K562 (cell line): ENCODE measurements around the gene AIF1. TPM values are rescaled to one million over a fixed set of nuclear protein-coding genes. Genes with fewer than 3 reads are reported as not detected.

Experiments
- FOXM1 ChIP-seq, 2 experiments: fragments of 450-650 bp in 1 of 2; sonication (generic) in 1 of 2; formaldehyde crosslinking in 1 of 2; IDR thresholded peaks; 2 replicates each; pipeline versions ENCODE4 v1.6.1 to v1.9.0; 2017 to 2022; ENCODE audit warnings: low read depth in 2 of 2, mild to moderate bottlenecking in 2 of 2, missing genetic modification reagents in 1 of 2, moderate library complexity in 1 of 2
- HCFC1 ChIP-seq: IDR thresholded peaks from 2 replicates; pipeline ENCODE4 v1.6.1; 2012; ENCODE audit warnings: low read depth, low read length, improper control_type of control experiment
- L3MBTL2 ChIP-seq: fragments of 450-650 bp; IDR thresholded peaks from 2 replicates; pipeline ENCODE4 v1.6.1; 2016; ENCODE audit warnings: mild to moderate bottlenecking, moderate library complexity
- MAFG ChIP-seq: fragments of 450-650 bp; conservative IDR thresholded peaks from 2 replicates; pipeline ENCODE4 v1.6.1; 2016; ENCODE audit warnings: missing genetic modification characterization, missing compliant biosample characterization
- MAFK ChIP-seq: IDR thresholded peaks from 2 replicates; pipeline ENCODE4 v1.6.1; 2011; ENCODE audit warnings: low read length, improper control_type of control experiment
- RAD51 ChIP-seq: fragments of 450-650 bp; IDR thresholded peaks from 2 replicates; pipeline ENCODE4 v1.7.1; 2016; ENCODE audit warnings: low read depth, mild to moderate bottlenecking, borderline replicate concordance
- RCOR1 ChIP-seq, 2 experiments: IDR thresholded peaks; 2 replicates each; pipeline ENCODE4 v1.6.1; 2012; ENCODE audit warnings: low read depth in 2 of 2, low read length in 2 of 2, borderline replicate concordance in 1 of 2, improper control_type of control experiment in 1 of 2
- SRSF1 ChIP-seq: fragments of 200-400 bp; formaldehyde crosslinking; IDR thresholded peaks from 2 replicates; pipeline ENCODE4 v1.6.1; 2017; ENCODE audit warnings: mild to moderate bottlenecking, low read depth, low read length, moderate library complexity
- U2AF1 ChIP-seq: fragments of 200-400 bp; formaldehyde crosslinking; optimal IDR thresholded peaks from 2 replicates; pipeline ENCODE3; 2017; ENCODE audit warnings: mild to moderate bottlenecking, low read depth, low read length, moderate library complexity
- ZFP36 ChIP-seq: fragments of 150-350 bp; IDR thresholded peaks from 2 replicates; pipeline ENCODE4 v1.6.1; 2018; ENCODE audit warnings: low read length, low read depth; ENCODE audit not compliant: partially characterized antibody
- ZNF232 ChIP-seq: sonication (generic); formaldehyde crosslinking; IDR thresholded peaks from 2 replicates; pipeline ENCODE4 v1.8.0; 2022; ENCODE audit warnings: mild to moderate bottlenecking, missing genetic modification reagents
- ZNF785 ChIP-seq: fragments of 250-450 bp; sonication (Bioruptor Pico); IDR thresholded peaks from 2 replicates; pipeline ENCODE4 v1.4.0; 2020; ENCODE audit warnings: mild to moderate bottlenecking
- polyA plus RNA-seq, 8 experiments: library from polyadenylated mRNA; depleted of rRNA in 4 of 8; stranded (reverse) in 5 of 8; unstranded in 3 of 8; fragments of >200 nt; fragmentation: Nextera tagmentation in 2 of 8; fragmentation: Illumina TruSeq in 1 of 8; extraction: Ambion mirVana in 2 of 8; extraction: Trizol in 1 of 8; gene quantifications; 2 replicates each; pipeline versions ENCODE4 v1.2.1 to v1.2.3, GENCODE V29; 2011 to 2014; ENCODE audit warnings: inconsistent platforms in 1 of 8, missing spikeins in 1 of 8
- total RNA-seq, 7 experiments: library from RNA; depleted of rRNA in 6 of 7; stranded (reverse); fragments of >200 nt in 6 of 7; fragmentation: Illumina TruSeq in 2 of 7; extraction: Trizol in 2 of 7; gene quantifications; 2 replicates each; pipeline versions ENCODE4 v1.2.1 to v1.2.3, GENCODE V29; 2011 to 2021; ENCODE audit warnings: low replicate concordance in 1 of 7
- TF ChIP-seq, protein P1 (sequence below), 2 experiments: fragments of 450-650 bp in 1 of 2; sonication (generic) in 1 of 2; formaldehyde crosslinking in 1 of 2; IDR thresholded peaks; 2 replicates each; pipeline versions ENCODE4 v1.7.1 to v1.9.0; 2016 to 2022; ENCODE audit warnings: inconsistent platforms in 1 of 2, mild to moderate bottlenecking in 1 of 2, missing genetic modification reagents in 1 of 2
- TF ChIP-seq, protein P2 (sequence below): fragments of 450-650 bp; formaldehyde crosslinking; IDR thresholded peaks from 2 replicates; pipeline ENCODE4 v1.4.0; 2022; ENCODE audit warnings: missing genetic modification characterization
- TF ChIP-seq, protein P3 (sequence below): sonication (generic); formaldehyde crosslinking; IDR thresholded peaks from 2 replicates; pipeline ENCODE4 v1.9.0; 2022; ENCODE audit warnings: mild to moderate bottlenecking, missing genetic modification reagents
- TF ChIP-seq, protein P4 (sequence below), 2 experiments: fragments of 450-650 bp in 1 of 2; sonication (generic) in 1 of 2; formaldehyde crosslinking; conservative IDR thresholded peaks; 2 replicates each; pipeline versions ENCODE4 v1.4.0 to v1.8.1; 2020 to 2022; ENCODE audit warnings: mild to moderate bottlenecking in 1 of 2, missing genetic modification reagents in 1 of 2

Gene AIF1
- total and polyA plus RNA-seq, 9 of the 15 experiments (the other 6 are each of a cell fraction or from before 2014, with no cell fraction given): 9.4 to 33.4 (median 19.4) TPM

DNA sequence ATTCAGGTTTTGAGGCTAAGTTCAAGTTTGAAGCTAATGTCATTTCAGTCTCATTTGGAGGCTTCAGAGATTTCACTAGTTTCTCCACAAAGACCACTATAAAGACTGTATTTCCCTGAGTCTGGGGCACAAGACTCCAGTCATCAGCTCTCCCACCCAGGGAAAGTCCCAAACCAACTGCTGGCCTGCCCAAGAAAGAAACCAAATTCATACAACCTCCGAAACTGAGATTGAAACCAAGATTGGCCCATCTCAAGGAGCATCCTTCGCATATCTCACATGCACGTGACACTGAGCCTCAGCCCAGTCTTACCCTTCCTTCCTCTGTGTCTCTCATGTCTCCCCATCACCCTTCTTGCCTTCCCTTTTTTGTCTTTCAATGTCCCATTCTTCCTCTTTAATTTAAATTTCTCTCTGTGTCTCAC is 46.5 kb upstream of the AIF1 start (continued):
- TF ChIP-seq, protein P1, sequence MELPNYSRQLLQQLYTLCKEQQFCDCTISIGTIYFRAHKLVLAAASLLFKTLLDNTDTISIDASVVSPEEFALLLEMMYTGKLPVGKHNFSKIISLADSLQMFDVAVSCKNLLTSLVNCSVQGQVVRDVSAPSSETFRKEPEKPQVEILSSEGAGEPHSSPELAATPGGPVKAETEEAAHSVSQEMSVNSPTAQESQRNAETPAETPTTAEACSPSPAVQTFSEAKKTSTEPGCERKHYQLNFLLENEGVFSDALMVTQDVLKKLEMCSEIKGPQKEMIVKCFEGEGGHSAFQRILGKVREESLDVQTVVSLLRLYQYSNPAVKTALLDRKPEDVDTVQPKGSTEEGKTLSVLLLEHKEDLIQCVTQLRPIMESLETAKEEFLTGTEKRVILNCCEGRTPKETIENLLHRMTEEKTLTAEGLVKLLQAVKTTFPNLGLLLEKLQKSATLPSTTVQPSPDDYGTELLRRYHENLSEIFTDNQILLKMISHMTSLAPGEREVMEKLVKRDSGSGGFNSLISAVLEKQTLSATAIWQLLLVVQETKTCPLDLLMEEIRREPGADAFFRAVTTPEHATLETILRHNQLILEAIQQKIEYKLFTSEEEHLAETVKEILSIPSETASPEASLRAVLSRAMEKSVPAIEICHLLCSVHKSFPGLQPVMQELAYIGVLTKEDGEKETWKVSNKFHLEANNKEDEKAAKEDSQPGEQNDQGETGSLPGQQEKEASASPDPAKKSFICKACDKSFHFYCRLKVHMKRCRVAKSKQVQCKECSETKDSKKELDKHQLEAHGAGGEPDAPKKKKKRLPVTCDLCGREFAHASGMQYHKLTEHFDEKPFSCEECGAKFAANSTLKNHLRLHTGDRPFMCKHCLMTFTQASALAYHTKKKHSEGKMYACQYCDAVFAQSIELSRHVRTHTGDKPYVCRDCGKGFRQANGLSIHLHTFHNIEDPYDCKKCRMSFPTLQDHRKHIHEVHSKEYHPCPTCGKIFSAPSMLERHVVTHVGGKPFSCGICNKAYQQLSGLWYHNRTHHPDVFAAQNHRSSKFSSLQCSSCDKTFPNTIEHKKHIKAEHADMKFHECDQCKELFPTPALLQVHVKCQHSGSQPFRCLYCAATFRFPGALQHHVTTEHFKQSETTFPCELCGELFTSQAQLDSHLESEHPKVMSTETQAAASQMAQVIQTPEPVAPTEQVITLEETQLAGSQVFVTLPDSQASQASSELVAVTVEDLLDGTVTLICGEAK (IDR thresholded peaks at IDR 0.05): no peak
- TF ChIP-seq, protein P1 (CRISPR knock-in tag; IDR thresholded peaks at IDR 0.05): no peak
- TF ChIP-seq ZNF232 (CRISPR knock-in tag) (no peak), FOXM1 (IDR thresholded peaks at IDR 0.05; ENCODE audit: low read depth) (no peak), FOXM1 (CRISPR knock-in tag; IDR thresholded peaks at IDR 0.05; ENCODE audit: low read depth) (no peak), RCOR1 (IDR thresholded peaks at IDR 0.05; ENCODE audit: borderline replicate concordance in 1 of 2, low read depth in 2 of 2, low read length in 2 of 2) (peak in 1 of 2 experiments; percentile 76; a peak in 2 of 4 replicates), HCFC1 (no peak), MAFG (tag) (no peak), L3MBTL2 (no peak), MAFK (no peak), ZFP36 (no peak), ZNF785 (CRISPR knock-in tag) (no peak), U2AF1 (no peak), RAD51 (no peak), SRSF1 (no peak)
- TF ChIP-seq, protein P2, sequence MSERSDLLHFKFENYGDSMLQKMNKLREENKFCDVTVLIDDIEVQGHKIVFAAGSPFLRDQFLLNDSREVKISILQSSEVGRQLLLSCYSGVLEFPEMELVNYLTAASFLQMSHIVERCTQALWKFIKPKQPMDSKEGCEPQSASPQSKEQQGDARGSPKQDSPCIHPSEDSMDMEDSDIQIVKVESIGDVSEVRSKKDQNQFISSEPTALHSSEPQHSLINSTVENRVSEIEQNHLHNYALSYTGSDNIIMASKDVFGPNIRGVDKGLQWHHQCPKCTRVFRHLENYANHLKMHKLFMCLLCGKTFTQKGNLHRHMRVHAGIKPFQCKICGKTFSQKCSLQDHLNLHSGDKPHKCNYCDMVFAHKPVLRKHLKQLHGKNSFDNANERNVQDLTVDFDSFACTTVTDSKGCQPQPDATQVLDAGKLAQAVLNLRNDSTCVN: 0 out of 2 replicates have a peak, but pooled peaks have one; percentile 71
- TF ChIP-seq, protein P3, sequence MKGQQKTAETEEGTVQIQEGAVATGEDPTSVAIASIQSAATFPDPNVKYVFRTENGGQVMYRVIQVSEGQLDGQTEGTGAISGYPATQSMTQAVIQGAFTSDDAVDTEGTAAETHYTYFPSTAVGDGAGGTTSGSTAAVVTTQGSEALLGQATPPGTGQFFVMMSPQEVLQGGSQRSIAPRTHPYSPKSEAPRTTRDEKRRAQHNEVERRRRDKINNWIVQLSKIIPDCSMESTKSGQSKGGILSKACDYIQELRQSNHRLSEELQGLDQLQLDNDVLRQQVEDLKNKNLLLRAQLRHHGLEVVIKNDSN: peak; percentile 28; the same call in 1 of the 2 replicates
- TF ChIP-seq, protein P4, sequence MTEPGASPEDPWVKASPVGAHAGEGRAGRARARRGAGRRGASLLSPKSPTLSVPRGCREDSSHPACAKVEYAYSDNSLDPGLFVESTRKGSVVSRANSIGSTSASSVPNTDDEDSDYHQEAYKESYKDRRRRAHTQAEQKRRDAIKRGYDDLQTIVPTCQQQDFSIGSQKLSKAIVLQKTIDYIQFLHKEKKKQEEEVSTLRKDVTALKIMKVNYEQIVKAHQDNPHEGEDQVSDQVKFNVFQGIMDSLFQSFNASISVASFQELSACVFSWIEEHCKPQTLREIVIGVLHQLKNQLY (CRISPR knock-in tag; conservative IDR thresholded peaks at IDR 0.05): no peak
